GM23248 (cell line): Measurements from ENCODE around the gene SCAPER.

Experiments
- EZH2 ChIP-seq: fragments of 200-600 bp; sonication (generic); IDR thresholded peaks from 2 replicates; pipeline ENCODE4 v1.6.1; 2018; ENCODE audit warnings: antibody characterized with exemption, mild to moderate bottlenecking; ENCODE audit not compliant: insufficient read depth, poor library complexity, severe bottlenecking
- EZH2phosphoT487 ChIP-seq: fragments of 200-600 bp; sonication (generic); IDR thresholded peaks from 2 replicates; pipeline ENCODE4 v1.6.1; 2018; ENCODE audit warnings: antibody characterized with exemption, moderate library complexity, mild to moderate bottlenecking, low read depth; ENCODE audit not compliant: insufficient read depth

GRCh38 chr15:76451540-76451939 lies 453.6 kb downstream of the SCAPER start:
- TF ChIP-seq EZH2, result no peak
- no peak for TF ChIP-seq EZH2phosphoT487
